Activated CD8-positive, alpha-beta memory T cell treated with anti-CD3 and anti-CD28 coated beads, Interleukin-2, amount 50 U/mL, for 1 hour (primary cell): ENCODE measurements around the gene FOS.

Source experiments
- DNase-seq: peaks from one replicate; pipeline ENCODE4 v3.0.0-alpha.2; 2020; ENCODE audit errors: extremely low read depth

FOS gene

DNA sequence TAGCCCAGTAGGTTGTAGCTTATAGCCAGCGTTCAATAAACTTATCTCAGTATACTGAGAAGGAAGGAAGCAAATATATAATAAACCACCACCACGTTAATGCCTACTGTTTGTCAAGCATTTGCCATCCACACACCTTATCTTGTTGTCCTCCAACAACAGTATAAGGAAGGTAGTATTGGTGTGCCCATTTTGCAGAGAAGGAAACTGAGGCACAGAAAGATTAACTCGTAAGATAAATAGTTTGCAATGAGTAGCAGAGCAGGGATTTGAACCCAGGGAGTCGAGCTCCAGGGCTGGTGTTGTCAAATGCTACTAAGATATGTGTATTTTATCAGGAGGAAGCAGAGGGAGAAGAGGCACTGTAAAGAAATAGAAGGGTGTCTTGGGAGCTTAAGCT, 27.8 kb upstream of the FOS start:
- DNase-seq, result no peak

DNA sequence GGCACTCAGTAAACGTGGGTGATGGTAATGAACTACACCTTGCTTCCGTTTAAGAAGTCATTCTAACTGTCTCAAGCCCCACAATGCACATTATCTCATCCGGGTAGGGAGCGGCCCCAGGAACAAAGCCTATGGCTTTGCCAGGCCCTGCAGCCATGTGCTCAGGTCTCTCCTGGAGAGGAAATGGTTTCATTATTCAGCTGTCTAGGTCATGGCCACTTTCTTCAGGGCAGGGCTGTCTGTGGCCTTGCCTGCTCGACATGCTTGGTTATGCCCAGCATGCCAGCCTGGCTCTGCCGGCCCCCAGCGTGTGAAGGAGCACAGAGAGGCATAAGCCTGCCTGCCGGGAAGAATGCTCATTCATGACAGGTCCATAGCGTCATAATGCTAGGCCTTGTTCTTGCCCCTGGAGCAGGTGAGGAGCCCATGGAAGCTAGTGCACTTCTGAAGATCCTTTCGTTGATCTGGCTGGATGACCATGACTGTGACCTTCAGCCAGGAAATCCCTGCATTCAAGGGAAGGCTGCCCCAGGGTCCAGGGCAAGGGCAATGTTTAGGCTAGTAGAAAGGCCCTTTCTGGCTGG, 26.3 kb upstream of the FOS start:
- no peak for DNase-seq

DNA sequence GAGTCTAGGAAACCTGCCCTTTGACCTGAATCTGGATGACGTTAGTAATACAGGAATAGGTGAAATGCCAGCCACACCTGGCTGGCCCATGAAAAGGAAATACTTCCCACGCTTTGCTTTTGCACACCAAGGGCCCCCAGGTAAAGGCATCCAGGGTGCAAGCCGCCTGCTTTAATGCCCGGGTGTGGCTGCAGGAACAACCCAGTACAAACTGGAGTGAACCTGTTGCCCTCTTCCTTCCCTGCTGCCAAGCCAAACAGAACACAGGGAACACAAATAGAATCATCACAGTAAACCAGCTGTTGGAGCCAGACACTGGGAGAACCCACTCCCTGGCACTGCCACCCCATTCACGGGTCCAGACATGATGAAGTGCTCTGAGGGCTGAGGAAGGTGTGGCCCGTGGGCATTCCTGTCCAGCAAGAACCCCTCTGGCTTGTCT, 24.2 kb upstream of the FOS start:
- DNase-seq, result no peak

- DNase-seq, result no peak
Observed at GRCh38 chr14:75254901-75255584, 23.6 kb upstream of the FOS start.

- DNase-seq, result no peak
Observed at GRCh38 chr14:75258079-75258802, 20.4 kb upstream of the FOS start.

- peak; percentile 97 for DNase-seq
Observed at GRCh38 chr14:75258803-75259509, 19.7 kb upstream of the FOS start.

DNA sequence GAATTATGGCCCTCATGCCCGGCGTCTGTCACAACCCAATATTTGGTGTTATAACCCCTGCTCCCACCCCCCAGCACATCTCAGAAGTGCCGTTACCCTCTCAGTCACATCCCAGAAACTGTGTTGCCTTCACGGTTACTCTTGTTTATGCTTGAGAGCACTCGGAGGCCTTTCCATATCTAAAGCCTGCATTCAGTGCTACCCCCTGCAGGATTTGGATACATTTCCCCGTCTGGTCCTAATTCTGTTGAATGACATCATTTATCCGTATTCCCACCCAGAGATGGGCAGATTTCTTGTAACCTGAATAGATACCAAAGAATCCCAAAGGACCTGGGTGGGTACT, 19.1 kb upstream of the FOS start:
- DNase-seq, result no peak

DNA sequence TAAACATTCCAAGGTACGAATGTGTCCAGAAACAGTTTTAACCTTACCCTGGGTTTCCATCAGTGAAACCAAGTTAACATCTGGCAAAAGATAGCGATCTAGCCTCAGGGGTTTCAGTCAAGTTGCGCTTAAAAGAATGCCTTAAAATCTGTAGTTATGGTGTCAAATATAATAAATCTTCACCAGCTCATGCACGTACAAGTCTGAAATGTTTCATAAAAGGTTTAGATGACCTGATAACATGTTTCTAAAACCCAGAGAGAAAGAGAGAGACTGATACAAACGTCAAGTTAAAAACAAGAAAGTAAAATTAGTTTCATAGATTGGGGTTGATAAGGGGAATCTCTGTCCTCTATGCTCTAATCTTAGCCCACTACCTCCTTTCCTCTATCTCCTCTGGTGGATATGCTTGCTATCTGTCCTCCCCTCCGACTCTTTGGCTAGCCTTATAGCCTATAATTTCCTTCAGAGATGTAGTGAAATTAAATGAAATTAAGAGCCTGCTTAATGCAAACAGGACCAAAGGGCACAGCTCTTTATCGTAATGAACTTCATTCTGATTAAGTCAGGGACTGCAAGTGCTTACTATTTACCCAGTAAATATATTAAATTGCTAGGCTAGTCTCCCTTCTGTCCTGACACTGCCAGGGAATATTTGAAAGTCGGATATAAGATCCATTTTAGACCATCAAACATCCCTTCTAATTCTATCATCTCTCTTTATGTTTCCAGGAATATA, 18.4 kb upstream of the FOS start:
- no peak for DNase-seq

- DNase-seq, result no peak
Observed at GRCh38 chr14:75261820-75262219, 16.8 kb upstream of the FOS start.

DNA sequence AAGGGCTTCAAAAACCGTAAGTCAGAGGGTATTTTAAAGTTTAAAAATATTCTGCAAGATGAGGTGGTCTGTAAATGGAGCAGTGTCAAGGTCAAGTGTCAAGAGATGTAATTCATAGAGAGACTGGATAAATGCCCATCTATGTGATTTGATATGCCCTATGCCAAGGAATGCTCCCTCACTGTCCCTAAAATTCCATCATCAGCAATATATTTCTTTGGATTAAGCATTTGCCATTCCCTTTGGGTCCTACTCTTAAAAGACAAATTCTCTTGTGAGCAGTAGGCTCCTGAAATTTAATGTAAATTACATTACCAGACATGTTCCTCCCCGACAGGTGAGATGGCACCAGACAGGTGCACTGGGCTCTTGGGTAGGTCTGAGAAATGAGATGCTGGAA, 16.0 kb upstream of the FOS start:
- no peak for DNase-seq

DNA sequence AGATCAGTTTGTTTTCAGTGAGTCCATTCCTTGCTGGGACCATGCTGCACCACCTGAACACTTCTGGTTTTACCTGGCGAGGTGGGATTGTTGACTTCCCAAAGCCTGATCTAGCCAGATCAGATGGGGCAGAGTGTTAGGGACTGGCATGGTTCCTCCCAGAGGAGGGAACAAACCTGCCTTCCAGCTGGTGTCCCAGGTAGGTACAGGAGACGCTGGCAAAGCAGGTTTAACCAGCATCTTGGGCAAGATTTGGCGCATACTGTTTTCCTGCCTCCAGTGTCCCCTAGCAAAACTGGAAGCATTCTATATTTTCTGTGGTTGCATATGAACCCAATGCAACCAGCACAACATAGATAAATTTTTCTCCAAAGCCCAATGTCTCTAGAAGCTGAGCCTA, 14.6 kb upstream of the FOS start:
- DNase-seq, result no peak

DNA sequence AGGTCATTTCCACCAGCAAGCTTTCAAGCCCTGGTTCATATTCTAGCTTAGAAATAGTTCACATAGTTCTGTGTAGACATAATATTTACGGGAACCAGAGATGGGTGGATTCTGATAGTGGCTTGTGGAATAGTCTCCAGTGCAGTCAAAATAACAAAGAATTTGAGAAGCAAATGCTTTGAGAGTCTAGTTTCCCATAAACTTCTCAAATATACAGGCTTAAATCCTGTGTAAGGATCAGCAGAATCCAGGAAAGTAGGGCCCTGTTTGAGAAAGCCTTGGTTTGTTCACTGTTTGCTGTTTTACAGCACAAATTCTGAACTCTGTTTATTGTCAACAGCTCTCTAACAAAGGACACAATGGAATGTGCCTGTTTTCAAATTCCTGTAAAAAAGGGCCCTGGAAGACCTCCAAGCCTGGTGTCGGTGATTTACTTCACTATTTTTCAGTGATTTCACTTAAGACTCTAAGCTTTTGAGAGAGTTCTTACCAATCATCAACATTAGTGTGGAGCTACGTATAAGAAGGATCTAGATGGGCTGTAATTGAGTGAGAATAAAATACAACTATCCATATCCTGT, 11.4 kb upstream of the FOS start:
- DNase-seq, result no peak

DNA sequence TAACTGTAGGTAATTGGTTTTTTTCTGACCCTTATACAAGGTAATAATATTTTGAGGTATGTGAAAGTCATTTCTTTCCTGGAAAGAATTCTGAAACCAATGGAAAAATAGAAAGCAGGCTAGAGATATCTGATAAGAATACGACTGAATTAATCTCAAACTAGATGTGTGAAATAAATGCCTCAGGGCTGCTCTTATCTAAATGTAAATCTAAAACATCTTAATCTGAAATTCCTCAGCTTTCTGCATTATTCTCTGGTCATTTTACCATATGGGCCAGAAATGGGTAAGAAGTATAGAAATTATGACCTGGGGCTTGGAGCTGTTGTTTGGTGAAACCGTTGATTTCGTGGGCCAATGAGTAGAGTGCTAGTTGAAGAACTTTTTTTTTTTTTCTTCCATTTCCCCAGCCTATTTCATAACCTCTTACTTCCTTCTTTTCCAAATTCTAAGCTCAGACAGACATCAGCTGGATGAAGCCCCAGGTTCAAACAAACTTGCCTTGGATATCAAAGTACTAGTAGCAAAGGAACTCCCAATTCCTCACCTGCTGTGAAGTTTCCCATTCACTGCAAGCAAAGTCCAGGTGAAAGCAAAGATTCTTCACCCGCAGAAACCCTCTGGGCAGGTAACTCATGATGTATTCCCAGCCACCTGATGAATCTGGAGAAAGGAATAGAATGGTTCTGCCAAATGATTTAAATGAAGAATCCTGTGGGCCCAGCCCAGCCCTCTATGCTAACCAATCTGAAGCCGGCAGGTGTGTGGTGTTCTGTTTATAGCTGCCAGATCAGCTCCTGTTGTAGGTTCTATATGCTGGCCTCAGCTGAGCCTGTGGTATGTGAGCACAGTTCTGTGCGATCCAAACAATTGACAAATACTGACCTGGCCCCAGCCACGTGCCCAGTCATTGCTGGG, 9.7 kb upstream of the FOS start:
- no peak for DNase-seq

GRCh38 chr14:75271514-75271913, 7.1 kb upstream of the FOS start:
- no peak for DNase-seq

GRCh38 chr14:75273272-75274049, 5.2 kb upstream of the FOS start:
- no peak for DNase-seq

- DNase-seq, result no peak
Observed at GRCh38 chr14:75274050-75274898, 4.4 kb upstream of the FOS start.

DNA sequence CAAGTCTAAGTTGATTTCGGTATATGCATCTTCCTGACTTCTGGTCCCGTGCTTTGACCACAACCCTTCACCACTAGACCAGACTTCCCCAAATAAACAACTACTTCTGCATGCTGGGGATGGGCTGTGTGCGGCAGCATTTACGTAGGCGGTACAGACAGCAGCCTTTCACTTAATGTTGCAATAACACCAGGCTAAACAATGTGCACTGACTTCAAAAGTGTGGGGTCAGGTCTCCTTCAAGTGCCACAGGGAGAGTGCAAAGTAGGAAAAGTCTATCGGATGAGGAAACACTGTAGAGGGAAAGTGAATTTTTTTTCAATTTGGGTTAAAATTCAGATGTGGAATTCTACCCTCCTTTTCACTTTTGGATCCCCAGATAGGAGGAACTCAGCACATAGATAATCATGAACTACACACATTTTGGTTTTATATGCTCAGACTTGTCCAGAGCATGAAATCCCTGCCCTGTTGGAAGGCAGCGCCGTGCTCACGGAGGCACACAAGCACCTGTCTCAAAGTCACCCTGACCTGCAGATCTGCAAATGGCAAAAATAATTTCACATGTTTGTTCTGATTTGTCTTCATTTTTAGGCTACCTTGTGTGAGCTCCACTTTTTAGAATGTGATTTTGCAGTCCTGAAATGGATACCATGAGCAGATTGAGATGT, 3.6 kb upstream of the FOS start:
- no peak for DNase-seq

DNA sequence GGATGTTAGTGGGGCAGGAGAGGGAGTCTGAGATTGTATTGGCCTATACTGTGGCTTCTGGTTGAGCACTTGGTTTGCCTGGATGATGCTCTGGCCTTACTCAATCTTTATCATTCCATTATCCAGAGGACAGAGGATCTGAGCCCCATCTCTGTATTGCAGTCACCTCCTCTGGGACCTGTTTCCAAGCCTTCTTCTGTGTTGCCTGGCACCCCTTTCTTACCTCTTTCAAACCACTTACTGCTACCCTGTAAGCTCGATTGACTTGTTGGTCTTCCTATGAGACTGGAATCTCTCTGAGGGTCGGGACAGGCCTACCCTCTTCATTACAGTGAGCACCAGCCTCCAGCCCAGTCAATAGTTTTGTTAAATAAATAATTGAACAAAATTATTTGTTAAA, 3.0 kb upstream of the FOS start:
- DNase-seq, result no peak
